T-helper 1 cell (primary cell): ENCODE data around the gene TMED5.
"Not testable (repeated sequence)": the region's sequence is repeated elsewhere in the genome, so short reads cannot be mapped to it uniquely, and the experiment has no call there.

Experiments used
- DNase-seq, 5 donors: peaks; one replicate each; pipeline ENCODE4 v3.0.0-alpha.2; 2012 to 2020
- total RNA-seq, 4 donors: gene quantifications; one replicate each; lab custom pipeline; 2026; lab: John Stamatoyannopoulos, UW

Gene TMED5
- total RNA-seq, result 68.3 to 124 (median 99.7) reads per million in 4 donors

DNA sequence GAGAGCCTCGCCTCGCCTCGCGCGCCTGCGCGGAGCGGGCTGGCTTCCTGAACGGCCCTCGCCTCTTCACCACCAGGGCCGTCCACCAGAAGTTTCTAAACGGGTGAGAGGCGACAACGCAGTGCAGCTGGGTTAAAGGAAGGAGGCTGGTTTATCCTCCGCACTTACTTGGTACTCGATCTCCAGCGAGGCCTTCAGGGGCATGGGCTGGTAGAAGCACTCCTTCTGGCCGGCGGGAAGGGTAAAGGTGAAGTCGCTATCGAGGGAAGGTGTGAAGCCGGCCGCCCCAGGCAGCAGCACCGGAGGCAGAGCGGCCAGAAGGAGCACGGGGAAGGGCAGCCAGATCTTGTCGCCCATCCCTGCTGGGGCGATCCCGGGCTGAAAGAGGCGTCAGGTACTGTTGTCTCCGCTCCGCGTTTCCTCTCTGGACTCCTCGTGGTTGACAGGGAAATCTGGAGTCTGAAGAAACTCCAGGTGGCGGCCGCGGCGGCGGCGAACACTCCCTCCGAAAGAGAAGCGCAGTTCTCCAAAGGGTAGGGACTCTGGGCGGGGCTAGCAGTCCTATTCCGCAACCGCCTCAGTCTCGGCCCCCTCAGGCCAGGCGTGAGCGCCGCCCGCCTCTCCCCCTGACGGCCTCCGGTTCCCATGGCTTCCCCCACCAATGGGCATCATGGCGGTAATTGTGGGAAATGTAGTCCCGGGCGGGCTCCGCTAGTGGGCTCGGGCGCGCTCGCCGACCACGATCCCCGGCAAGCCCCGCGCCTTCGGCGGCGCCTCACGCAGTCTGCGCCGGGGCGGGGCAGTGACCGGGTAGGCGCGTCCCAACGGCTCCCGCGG is at the start of gene TMED5:
TSS of gene TMED5 (minus strand) at position 528 of the 837 bp plus-strand sequence. CDS start at position 357, 171 bp downstream.
- DNase-seq, result peak; percentile 92 to 98 (median 95)

DNA sequence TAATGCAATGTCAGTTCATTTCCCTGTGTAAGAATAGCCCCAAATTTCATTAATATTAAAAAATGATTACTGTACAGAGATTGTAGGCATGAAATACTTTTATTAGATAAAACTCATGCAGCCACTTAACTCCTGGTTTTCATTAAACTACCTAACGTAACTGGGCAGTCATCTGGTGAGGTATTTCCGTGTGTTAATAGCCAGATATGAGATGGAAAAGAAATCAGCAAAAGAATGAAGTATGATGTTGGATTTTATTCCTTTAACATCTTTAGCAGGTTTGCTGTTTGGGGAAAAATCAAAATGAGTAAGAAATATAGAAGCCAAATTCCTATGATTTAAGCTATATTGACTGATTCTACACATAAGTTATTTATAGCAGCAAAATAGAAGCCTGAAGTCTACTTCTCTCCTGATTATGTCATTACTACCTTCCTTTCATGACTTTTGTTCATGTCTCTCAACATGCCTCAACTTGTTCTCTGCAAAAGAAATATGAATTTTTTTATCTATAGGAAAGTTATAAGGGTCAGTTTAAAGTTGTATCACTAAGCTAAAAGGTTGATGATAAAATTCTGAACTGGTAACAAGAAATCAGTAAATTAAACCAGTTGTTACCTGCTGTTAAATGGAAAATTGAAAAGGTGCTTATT is 42.9 kb upstream of the TMED5 start:
- no peak for DNase-seq

DNA sequence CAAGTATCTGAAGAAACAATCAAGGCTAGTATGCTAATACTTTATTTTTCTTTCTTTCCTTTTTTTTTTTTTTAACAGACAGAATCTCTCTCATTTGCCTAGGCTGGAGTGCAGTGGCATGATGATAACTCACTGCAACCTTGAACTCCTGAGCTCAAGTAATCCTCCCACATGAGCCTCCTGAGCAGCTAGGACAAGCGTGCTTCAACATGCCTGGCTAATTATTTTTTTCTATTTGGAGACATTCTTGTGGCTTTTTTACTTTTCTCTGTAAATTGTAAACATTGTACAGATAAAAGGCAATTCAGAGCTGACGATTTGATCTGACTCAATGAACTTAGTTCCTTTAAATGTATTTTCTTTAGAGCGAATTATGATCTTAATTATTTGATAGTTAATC is 41.7 kb upstream of the TMED5 start:
- no peak for DNase-seq

DNA sequence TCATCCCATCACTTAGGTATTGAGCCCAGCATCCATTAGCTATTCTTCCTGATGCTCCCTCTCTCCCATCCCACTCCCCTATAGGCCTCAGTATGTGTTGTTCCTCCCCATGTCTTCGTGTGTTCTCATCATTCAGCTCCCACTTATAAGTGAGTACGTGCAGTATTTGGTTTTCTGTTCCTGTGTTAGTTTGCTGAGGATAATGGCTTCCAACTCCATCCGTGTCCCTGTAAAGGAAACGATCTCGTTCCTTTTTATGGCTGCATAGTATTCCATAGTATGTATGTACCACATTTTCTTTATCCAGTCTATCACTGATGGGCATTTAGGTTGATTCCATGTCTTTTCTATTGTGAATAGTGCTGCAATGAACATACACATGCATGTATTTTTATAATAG is 40.5 kb upstream of the TMED5 start:
- not testable (repeated sequence) for DNase-seq

DNA sequence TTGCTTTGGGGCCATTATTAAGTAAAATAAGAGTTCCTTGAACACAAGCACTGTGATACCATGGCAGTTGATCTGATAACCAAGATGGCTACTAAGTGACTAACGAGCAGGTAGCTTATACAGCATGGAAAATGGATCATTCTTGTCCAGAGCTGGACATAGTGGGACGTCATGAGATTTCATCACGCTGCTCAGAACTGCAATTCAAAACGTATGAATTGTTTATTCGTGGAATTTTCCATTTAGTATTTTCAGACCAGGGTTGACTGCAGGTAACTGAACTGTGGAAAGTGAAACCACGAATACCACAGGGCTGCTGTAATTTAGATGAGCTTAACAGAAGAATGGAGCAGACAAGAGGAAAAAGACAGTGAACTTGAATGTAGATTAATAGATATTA is 39.2 kb upstream of the TMED5 start:
- peak in 1 of 5 donors; percentile 72 for DNase-seq

DNA sequence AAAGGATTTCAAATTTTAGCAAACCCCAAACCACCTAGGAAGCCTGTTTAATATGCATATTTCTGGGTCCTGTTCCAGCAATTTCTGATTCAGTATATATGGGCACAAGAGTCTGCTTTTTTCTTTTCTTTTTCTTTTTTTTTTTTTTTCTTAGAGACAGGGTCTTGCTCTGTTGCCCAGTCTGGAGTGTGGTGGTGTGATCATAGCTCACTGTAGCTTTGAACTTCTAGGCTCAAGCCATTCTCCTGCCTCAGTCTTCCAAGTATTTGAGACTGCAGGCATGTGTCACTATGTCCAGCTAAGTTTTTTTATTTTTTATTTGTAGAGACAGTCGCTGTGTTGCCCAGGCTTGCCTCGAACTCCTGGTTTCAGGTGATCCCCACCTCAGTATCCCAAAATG is 35.1 kb upstream of the TMED5 start:
- no peak for DNase-seq

DNA sequence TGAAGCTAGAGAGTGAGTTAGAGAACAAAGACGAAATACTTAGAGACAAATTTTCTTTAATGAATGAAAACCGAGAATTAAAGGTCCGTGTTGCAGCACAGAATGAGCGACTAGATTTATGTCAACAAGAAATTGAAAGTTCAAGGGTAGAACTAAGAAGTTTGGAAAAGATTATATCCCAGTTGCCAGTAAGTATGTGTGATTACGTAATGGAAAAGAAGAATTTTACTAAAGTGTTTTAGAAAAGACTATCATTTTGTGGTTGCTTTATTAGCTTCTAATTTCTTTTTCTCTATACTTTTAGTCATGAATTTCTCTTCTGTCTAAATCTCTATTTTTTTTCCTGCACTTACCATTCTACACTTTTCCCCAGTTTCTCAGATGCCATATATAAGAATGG is 27.0 kb upstream of the TMED5 start:
- DNase-seq, result no peak

DNA sequence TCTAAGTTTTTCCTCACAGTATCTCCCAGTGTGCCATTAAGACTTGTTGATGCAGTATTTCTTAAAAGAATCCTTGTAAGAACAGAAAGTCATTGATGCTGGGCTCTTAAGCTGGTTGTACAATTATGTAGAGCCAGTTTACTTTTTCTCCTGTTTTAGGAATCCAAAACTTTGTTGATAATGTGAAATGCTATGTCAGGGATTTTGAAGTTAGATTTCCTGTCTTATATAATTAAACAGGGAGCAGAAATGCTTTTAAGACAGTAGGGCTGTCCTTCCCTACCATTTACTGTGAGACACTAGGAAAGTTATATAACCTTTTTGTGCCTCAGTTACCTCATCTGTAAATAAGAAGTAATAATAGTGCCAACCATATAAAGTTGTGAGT is 26.3 kb upstream of the TMED5 start:
- no peak for DNase-seq

DNA sequence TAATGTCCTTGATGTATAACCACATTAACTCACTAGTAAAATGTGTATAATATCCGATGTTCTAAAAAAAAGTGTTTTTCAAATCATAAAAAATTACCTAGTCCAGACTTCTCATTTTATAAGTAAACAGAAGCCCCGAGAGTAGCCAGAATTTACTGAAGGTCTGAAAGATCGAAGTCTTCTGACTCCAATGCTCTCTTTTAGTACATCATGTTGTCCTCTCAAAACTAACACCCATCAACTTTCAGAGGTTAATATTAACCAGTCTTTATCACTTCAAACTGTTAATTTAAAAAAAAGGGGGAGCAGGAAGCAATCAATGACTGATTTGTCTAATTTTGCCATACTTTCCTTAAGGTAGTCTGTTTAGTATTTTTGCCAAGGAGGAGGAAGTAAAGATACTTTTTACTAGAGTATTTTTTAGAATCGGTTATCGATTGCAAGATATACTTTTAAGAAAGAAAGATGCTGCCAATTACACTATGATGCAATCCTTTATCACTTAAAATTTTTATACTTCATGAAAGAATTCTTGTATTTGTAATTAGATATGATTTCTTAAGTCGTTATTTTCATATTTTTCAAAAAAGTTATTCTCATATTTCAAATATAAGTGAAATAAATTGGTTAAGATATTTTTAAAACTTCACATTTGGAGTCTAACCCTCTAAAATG is 25.8 kb upstream of the TMED5 start:
- no peak for DNase-seq

DNA sequence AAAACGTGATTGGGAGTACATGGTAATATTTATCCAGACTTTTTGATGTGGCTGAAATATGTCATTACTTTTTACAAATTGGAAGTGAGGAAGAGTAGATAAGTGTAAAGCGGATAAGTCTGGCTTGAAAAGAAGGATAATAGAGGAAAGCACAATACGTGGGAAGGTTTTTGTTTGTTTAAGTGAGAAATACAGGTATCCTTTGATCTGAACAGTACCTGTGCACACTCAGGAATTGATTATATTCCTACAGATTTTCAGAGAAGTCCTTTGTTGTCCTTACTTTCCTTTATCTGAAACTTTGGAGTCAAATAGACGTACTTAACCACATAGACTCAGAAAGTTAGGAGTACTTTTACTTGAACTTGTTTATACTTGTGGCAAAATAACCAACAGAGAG is 20.5 kb upstream of the TMED5 start:
- DNase-seq, result no peak

DNA sequence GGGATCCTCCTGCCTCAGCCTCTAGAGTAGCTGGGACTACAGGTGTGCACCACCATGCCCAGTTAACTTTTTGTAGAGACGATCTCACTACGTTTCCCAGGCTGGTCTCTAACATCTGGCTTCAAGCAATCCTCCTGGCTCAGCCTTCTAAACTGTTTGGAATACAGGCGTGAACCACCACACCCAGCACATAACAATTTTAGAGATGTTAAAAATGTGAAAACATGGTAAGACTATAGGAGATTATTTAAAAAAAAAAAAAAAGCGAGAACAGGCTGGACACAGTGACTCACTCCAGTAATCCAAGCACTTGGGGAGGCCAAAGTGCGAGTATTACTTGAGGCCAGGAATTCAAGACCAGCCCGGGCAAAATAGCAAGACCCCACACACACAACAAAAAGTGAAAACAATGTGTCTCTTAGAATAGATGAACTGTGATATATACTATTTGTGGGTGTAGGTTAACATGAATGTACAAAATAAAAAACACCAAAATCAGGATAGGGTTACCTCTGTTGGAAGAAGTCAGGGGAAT is 19.9 kb upstream of the TMED5 start:
- DNase-seq, result no peak

DNA sequence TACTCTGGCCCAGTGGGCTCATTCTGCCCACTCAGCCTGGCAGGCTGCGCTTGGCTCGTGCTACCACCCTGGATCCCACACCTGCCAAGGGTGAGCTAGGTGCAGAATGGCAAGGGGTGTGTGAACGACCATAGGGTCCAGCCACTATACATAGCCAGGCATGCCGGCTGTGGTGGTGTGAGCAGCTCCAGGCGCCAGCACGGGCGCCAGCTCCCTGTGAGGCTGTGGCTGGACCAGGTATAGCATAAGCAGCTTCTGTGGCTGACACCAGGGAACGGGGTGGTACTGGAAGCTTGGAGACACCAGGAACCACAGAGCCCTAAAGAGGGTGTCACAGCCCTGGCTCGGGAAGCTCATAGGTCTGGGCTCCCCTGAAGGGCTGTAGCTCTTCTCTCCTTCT is 18.9 kb upstream of the TMED5 start:
- DNase-seq, result no peak

DNA sequence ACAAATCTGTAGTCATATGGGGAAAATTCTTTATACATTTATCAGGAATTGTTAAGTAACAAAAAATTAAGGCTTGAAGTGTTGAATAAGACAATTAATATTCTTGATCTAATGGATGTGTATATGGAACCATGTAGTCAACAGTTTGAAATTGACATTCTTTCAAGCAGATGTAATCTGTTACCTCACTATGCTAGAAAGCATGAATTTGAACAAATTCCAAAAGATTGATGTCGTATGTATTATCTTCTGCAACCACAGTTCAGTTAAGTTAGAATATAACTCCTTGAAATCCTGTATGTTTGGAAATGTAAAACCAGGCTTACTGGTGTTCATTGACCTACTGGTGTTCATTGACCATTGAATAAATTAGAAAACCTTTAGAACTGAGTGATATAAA is 16.4 kb upstream of the TMED5 start:
- DNase-seq, result no peak

DNA sequence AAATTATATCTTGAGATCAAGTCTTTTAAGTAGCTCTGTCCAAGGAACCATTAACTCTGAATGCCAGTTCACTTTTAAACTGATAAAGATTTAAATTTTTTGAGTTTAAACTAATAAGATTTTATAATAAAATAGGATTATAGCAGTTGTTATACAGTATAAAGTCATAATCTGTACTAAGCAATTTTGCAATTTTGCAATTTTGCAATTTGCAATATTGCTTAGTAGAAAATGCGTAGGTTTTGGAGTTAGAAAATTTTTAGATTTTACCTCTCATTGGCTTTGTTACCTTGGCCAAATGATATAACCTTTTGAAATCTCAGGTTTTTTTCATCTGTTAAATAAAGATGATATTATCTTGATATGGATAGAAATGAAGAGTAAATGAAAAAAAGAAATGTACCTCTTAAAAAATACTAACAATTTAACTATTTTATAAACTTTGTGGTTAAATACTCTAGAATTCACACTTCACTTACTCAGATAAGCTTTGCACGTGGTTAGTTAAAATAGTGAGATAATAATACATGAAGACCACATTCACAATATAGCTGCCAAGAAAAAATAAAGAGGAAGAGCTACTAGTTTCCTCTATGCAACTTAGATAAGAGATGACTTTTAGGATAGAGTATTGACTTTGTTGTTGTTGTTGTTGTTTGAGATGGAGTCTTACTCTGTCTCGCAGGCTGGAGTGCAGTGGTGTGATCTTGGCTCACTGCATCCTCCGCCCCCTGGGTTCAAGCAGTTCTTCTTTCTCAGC is 14.2 kb upstream of the TMED5 start:
- no peak for DNase-seq

DNA sequence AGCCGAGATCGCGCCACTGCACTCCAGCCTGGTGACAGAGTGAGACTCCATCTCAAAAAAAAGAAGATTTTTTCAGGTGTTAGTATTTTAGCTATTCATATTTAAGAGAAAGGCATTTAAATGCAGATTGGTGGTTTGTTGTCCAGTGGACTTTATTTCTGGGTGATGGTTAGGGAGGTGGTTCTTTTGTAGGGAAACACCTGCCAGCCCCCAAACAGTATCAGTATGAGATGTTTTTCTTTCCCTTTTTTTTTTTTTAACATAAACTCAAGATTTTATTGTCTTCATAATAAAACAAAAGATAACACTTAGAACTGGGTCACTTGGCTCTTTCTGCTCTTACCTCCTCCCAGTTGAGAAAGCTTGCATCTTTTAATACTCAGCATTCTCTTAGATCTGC is 10.2 kb upstream of the TMED5 start:
- no peak for DNase-seq

DNA sequence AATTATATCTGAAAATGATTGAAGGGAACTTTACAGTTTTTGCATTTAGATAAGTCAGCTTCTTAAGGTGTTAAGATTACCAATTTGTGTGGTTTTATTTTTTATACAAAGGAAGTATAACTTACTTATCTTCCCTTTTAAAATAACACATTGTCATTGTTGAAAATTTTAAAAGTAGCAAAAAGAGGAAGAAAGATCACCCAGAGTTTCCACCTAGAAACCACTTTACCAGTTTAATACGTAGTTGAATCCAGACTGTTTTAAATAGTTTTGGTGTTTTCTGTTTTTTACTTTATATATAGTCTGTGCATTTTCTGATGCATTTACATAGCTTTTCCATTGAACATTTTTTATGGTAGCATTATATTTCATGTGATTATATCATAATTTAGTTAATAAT is 6.5 kb upstream of the TMED5 start:
- no peak for DNase-seq

DNA sequence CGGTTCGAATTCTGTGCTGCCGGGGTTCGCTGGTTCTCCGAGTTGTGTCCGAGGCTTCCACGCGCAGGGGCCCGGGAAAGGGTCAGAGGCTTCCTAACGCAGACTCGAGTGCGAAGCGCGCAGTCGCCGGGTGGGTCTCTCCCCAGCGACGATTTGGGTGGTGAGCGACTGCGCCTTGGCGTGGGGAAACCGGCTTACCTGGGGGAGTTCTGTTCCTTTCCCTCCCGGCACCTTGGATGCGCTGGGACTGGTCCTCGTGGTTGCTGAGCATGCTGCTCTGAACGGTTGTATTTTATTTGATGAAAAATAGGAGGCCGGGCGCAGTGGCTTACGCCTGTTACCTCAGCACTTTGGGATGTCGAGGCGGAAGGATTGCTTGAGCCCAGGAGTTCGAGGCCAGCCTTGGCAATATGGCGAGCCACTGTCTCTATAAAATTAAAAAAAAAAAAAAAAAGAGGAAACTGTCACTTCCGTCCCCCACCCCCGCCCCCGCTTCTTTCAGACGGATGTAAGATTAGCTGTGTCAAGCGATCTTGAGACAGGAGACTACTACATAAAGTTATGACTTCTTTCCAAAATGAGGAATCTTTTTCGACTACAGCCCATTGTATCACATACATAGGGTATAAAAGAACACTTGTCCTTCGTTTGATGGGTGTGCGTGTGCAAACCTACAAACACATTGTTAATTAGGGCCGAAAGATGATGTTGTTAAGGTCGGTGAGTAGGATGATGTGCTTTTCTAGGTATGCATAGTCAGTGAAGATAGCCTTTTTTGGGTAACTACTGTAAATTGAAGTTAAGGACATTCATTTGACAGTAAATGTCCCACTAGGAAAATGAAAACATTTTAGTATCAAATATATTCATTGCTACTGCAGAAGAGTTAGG is 755 bp upstream of the TMED5 start, which contains the start of gene CCDC18:
TSS of gene CCDC18 (plus strand) at position 2 of the 891 bp plus-strand sequence. CDS start 2,638 bp downstream, outside the sequence.
- peak in 4 of 5 donors; percentile 39 to 87 (median 56) for DNase-seq

DNA sequence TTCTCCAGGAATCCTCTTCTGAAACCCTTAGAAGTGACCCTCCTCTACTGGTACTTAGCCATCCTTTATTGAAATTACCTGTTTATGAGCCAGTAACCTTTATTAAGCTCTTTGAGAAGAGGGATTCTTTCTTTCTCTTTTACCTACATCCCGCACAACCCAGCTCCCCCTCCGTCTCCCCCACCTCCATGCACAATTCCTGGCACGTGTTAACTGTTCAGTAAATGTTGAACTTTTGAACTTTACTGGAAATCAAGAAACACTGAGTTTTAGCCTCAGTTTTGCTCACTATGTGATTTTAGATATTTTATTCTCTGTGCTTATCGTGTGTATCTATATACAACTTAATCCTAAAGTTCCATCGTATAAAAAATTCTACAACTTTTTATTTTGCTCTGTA is 1.8 kb downstream of the TMED5 start:
- no peak for DNase-seq

DNA sequence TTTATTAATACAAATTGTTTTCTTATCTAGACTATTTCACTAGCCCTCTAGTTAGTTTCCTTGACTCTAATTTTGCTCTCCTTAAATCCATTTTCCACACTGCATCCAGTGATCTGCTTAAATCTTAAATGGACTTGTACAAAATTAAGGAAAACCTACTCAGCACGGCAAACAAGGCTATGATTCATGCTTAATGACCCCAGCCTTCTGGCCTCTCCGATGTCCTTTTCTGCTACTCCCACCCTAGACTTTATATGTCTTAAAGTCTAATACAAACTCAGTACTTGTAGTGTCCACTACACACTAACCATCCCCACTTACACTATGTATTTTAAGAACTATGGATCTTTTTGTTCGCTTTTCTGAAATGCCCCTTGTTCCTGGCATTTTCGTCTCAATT is 2.2 kb downstream of the TMED5 start:
- no peak for DNase-seq

DNA sequence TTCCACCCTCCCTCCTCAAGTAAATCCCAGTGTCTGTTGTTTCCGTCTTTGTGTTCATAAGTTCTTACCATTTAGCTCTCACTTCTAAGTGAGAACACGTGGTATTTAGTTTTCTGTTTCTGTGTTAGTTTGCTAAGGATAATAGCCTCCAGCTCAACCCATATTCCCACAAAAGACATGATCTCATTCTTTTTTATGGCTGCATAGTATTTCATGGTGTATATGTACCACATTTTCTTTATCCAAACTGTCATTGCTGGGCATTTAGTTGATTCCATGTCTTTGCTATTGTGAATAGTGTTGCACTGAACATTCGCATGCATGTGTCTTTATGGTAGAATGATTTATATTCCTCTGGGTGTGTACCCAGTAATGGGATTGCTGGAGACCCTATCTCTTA is 5.6 kb downstream of the TMED5 start:
- DNase-seq, result not testable (repeated sequence)

DNA sequence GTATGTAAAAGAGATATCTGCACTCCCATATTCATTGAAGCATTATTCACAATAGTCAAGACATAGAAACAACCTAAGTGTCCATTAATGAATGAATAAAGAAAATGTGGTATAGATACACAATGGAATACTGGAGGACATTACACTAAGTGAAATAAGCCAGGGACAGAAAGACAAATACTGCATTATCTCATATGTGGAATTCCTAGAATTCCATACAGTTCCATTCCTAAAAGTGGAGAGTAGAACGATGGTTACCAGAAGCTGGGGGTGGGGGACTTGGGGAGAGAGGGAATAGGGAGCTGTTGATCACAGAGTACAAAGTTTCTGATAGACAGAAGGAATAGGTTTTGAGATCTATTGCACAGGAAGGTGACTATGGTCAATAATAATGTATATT is 7.4 kb downstream of the TMED5 start:
- DNase-seq, result no peak
